Measurements from ENCODE around the gene HES3. TPM values are rescaled to one million over a fixed set of nuclear protein-coding genes. Genes with fewer than 3 reads are reported as not detected.
"Not testable (repeated sequence)": the region's sequence is repeated elsewhere in the genome, so short reads cannot be mapped to it uniquely, and the experiment has no call there.

HES3 gene
- total RNA-seq, 1 experiment from 2014 or later, result not detected

GRCh38 chr1:6218375-6219164 lies 25.4 kb upstream of the HES3 start:
- no peak for DNase-seq (ENCODE audit: extremely low read depth, low read depth)

- not testable (repeated sequence) for DNase-seq (ENCODE audit: extremely low read depth, low read depth)
These were observed 24.3 kb upstream of the HES3 start for GRCh38 chr1:6219641-6220040.

- no peak for DNase-seq (ENCODE audit: extremely low read depth, low read depth)
These were observed 23.7 kb upstream of the HES3 start for GRCh38 chr1:6220236-6220635.

GRCh38 chr1:6221210-6221784 lies 22.7 kb upstream of the HES3 start:
- no peak for DNase-seq (ENCODE audit: extremely low read depth, low read depth)

- no peak for DNase-seq (ENCODE audit: extremely low read depth, low read depth)
These were observed 21.3 kb upstream of the HES3 start for GRCh38 chr1:6222636-6223035.

GRCh38 chr1:6223617-6224016 lies 20.4 kb upstream of the HES3 start:
- no peak for DNase-seq (ENCODE audit: extremely low read depth, low read depth)

GRCh38 chr1:6224718-6225117 lies 19.3 kb upstream of the HES3 start:
- DNase-seq (ENCODE audit: extremely low read depth, low read depth), result no peak

- no peak for DNase-seq (ENCODE audit: extremely low read depth, low read depth)
These were observed 18.3 kb upstream of the HES3 start for GRCh38 chr1:6225651-6226050.

GRCh38 chr1:6233376-6233775 lies 10.6 kb upstream of the HES3 start:
- no peak for DNase-seq (ENCODE audit: extremely low read depth, low read depth)

GRCh38 chr1:6234502-6235295 lies 9.3 kb upstream of the HES3 start:
- DNase-seq (ENCODE audit: extremely low read depth, low read depth), result no peak

- DNase-seq (ENCODE audit: extremely low read depth, low read depth), result no peak
These were observed 8.7 kb upstream of the HES3 start for GRCh38 chr1:6235296-6235677.

- no peak for DNase-seq (ENCODE audit: extremely low read depth, low read depth)
These were observed 6.9 kb upstream of the HES3 start for GRCh38 chr1:6237093-6237492.

GRCh38 chr1:6239213-6239752 lies 4.7 kb upstream of the HES3 start:
- DNase-seq (ENCODE audit: extremely low read depth, low read depth), result no peak

- no peak for DNase-seq (ENCODE audit: extremely low read depth, low read depth)
These were observed 3.8 kb upstream of the HES3 start for GRCh38 chr1:6239950-6240768.

- DNase-seq (ENCODE audit: extremely low read depth, low read depth), result no peak
These were observed 2.7 kb upstream of the HES3 start for GRCh38 chr1:6241107-6241886.

GRCh38 chr1:6241887-6242740 lies 1.9 kb upstream of the HES3 start:
- DNase-seq (ENCODE audit: extremely low read depth, low read depth), result no peak

- no peak for DNase-seq (ENCODE audit: extremely low read depth, low read depth)
These were observed 735 bp upstream of the HES3 start for GRCh38 chr1:6243053-6243834.

GRCh38 chr1:6244401-6245049 lies 546 bp downstream of the HES3 start:
- no peak for DNase-seq (ENCODE audit: extremely low read depth, low read depth)
